ENCODE measurements around the gene REC8. TPM values are rescaled to one million over a fixed set of nuclear protein-coding genes. Genes with fewer than 3 reads are reported as not detected.
A peak's percentile ranks its signal among the peaks of the same experiment; 100 is the strongest.

REC8 gene
- total and polyA plus RNA-seq, 10 of the 15 experiments (the other 5 are each of a cell fraction or from before 2014, with no cell fraction given), result 4.2 to 76.9 (median 29.1) TPM

DNA sequence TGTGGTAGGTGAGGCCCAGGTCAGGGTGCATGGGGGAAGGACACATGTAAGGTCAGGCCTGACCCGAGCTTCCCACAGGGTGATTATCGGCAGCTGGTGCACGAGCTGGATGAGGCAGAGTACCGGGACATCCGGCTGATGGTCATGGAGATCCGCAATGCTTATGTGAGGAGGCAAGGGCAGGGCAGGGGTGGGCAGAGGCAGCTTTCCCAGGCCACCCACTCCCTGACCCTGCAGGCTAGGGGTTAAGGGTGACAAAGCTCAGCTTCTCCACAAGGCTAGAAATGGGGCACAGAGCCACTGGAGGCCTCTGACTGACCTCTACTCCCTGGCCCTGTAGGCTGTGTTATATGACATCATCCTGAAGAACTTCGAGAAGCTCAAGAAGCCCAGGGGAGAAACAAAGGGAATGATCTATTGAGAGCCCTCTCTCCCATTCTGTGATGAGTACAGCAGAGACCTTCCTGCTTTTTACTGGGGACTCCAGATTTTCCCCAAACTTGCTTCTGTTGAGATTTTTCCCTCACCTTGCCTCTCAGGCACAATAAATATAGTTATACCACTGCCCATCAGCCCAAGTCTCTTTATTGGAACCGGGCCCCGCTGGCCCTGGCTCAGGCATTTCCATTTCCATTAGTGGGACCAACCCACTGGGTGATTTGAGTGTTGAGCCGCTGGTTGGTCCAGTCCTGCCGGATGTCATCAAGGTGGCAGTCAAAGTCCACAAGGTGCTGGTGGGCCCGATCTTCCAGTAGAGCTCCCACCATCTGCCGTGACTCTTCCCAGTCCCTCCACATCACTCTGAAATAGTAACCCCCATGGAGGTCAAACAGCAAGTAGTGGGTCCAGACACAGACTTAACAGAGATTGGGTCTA is 33.2 kb upstream of the REC8 start:
- ChIA-PET RAD21 (ENCODE audit: unreplicated experiment) (interaction anchor here (2.0 to 6.8 kb wide), 4 partner anchors 9 to 30 kb away, joined by 5 to 69 read pairs (median 23); partner anchors contain the start of genes DCAF11, IRF9, NRL and PSME2), SMC1A (ENCODE audit: uncharacterized antibody, unreplicated experiment) (interaction anchor here (0.6 to 7.7 kb wide), 5 partner anchors 7 to 78 kb away, joined by 3 to 70 read pairs (median 21); partner anchors contain the start of genes DCAF11, IRF9, NRL and PSME2), CTCF (interaction anchor here (1.3 to 4.9 kb wide), 4 partner anchors 10 to 28 kb away, joined by 4 to 39 read pairs (median 20); partner anchors contain the start of genes DCAF11, IRF9 and NRL), POLR2A (interaction anchor here (1.0 to 11.6 kb wide), 7 partner anchors 9 to 31 kb away, joined by 3 to 276 read pairs (median 6); partner anchors contain the start of genes DCAF11, IRF9, NRL and PSME2)
- TSS peak; percentile 86 for BruUV-seq (replicated peaks)
- in situ Hi-C loops (cut with MboI), result no loop called here
- FAIRE-seq (no peak), ATAC-seq (no peak), DNase-seq (ENCODE audit: low read depth, low spot score) (no peak)
- Histone ChIP-seq H3K4me2 (ENCODE audit: control insufficient read depth, insufficient read depth) (peak overlapping the region; percentile 91), H3K27ac (ENCODE audit: control insufficient read depth, insufficient read depth) (no peak overlapping the region), H3K4me3 (peak overlapping the region; percentile 68; the same call in 1 of the 2 replicates), H3K79me2 (ENCODE audit: control insufficient read depth, insufficient read depth, low read length) (peaks cover 58% of the 10 kb centered on the region), H3K36me3 (ENCODE audit: control insufficient read depth in 2 of 2, insufficient read depth in 2 of 2, low read length in 1 of 2) (peaks cover 12 to 20% of the 10 kb centered on the region in 2 experiments), H3K9ac (ENCODE audit: control insufficient read depth, insufficient read depth, low read length) (0 out of 2 replicates have a peak overlapping the region, but pooled peaks have one; percentile 52), H3K9me3 (replicated peaks; ENCODE audit: control insufficient read depth, insufficient read depth, low read length) (no peaks in the 10 kb centered on the region), H4K20me1 (ENCODE audit: control insufficient read depth, insufficient read depth) (no peaks in the 10 kb centered on the region), H3K27me3 (replicated peaks in 1 of 2; ENCODE audit: control insufficient read depth in 2 of 2, insufficient read depth in 2 of 2, low read length in 1 of 2) (no peaks in the 10 kb centered on the region), H2AFZ (ENCODE audit: control insufficient read depth, low read depth, low read length) (no peak overlapping the region), H3K4me1 (ENCODE audit: control insufficient read depth, insufficient read depth, low read length) (peaks cover 37% of the 10 kb centered on the region)
- WGBS (ENCODE audit: insufficient coverage, insufficient replicate concordance, low lambda C conversion rate, missing lambda C conversion rate), result 88% methylated on average over 13 of the region's 13 CpGs
- intact Hi-C loops (cut with micrococcal nuclease; ENCODE audit: unreplicated experiment), result no loop called here
- TF ChIP-seq ATF7 (IDR thresholded peaks at IDR 0.05; ENCODE audit: low read depth), result peak; percentile 14; the same call in 1 of the 2 replicates
- TF ChIP-seq, protein P1, sequence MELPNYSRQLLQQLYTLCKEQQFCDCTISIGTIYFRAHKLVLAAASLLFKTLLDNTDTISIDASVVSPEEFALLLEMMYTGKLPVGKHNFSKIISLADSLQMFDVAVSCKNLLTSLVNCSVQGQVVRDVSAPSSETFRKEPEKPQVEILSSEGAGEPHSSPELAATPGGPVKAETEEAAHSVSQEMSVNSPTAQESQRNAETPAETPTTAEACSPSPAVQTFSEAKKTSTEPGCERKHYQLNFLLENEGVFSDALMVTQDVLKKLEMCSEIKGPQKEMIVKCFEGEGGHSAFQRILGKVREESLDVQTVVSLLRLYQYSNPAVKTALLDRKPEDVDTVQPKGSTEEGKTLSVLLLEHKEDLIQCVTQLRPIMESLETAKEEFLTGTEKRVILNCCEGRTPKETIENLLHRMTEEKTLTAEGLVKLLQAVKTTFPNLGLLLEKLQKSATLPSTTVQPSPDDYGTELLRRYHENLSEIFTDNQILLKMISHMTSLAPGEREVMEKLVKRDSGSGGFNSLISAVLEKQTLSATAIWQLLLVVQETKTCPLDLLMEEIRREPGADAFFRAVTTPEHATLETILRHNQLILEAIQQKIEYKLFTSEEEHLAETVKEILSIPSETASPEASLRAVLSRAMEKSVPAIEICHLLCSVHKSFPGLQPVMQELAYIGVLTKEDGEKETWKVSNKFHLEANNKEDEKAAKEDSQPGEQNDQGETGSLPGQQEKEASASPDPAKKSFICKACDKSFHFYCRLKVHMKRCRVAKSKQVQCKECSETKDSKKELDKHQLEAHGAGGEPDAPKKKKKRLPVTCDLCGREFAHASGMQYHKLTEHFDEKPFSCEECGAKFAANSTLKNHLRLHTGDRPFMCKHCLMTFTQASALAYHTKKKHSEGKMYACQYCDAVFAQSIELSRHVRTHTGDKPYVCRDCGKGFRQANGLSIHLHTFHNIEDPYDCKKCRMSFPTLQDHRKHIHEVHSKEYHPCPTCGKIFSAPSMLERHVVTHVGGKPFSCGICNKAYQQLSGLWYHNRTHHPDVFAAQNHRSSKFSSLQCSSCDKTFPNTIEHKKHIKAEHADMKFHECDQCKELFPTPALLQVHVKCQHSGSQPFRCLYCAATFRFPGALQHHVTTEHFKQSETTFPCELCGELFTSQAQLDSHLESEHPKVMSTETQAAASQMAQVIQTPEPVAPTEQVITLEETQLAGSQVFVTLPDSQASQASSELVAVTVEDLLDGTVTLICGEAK (IDR thresholded peaks at IDR 0.05; ENCODE audit: borderline replicate concordance), result no peak
- peak; percentile 48 for TF ChIP-seq POLR2A (IDR thresholded peaks at IDR 0.05; ENCODE audit: low read depth, low read length)
